Uterus (tissue), 2 donors: Measurements from ENCODE around the gene CST4.

Experiments
- POLR2A ChIP-seq, 2 donors: fragments of 450-650 bp; IDR thresholded peaks; one replicate each; pipeline ENCODE4 v1.6.1; 2016; ENCODE audit warnings: antibody characterized with exemption in 2 of 2, mild to moderate bottlenecking in 1 of 2, moderate library complexity in 1 of 2
- TF ChIP-seq, protein P1 (sequence below), 4 experiments: fragments of 200-600 bp in 2 of 4; fragments of 450-650 bp in 2 of 4; sonication (generic) in 2 of 4; IDR thresholded peaks; one replicate each; pipeline ENCODE4 v1.5.1; 2016 to 2019; ENCODE audit warnings: antibody characterized with exemption in 4 of 4, mild to moderate bottlenecking in 2 of 4, moderate library complexity in 1 of 4

DNA sequence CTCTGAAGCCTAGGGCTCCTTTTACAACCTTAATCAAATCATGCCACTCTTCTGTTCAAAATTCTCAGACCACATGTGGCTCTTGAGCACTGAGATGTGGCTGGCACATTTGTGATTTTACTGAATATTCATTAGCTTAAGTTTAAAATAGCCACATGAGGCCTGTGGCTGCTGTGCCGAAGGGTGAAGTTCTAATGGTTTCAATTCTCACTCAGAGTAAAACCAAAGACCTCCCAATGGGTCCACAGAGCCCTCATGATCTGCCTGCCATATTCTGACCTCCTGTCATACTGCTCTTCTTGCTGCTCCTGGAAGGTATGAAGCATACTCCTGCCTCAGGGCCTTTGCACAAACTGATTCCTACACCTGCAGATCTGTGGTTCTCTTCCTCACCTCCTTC is 43.3 kb downstream of the CST4 start:
- TF ChIP-seq, protein P1, sequence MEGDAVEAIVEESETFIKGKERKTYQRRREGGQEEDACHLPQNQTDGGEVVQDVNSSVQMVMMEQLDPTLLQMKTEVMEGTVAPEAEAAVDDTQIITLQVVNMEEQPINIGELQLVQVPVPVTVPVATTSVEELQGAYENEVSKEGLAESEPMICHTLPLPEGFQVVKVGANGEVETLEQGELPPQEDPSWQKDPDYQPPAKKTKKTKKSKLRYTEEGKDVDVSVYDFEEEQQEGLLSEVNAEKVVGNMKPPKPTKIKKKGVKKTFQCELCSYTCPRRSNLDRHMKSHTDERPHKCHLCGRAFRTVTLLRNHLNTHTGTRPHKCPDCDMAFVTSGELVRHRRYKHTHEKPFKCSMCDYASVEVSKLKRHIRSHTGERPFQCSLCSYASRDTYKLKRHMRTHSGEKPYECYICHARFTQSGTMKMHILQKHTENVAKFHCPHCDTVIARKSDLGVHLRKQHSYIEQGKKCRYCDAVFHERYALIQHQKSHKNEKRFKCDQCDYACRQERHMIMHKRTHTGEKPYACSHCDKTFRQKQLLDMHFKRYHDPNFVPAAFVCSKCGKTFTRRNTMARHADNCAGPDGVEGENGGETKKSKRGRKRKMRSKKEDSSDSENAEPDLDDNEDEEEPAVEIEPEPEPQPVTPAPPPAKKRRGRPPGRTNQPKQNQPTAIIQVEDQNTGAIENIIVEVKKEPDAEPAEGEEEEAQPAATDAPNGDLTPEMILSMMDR (IDR thresholded peaks at IDR 0.05): no peak
- no peak for TF ChIP-seq POLR2A (IDR thresholded peaks at IDR 0.05)
